GM13976 (cell line): Measurements from ENCODE around the gene ENTPD6.

ENCODE experiments used
- DNase-seq: peaks from one replicate; pipeline ENCODE4 v3.0.0; 2012; ENCODE audit warnings: low spot score
- in situ Hi-C: fragments of 300-500 bp; cut with MboI; formaldehyde crosslinking; loops from one replicate; pipeline ENCODE4 v1.12.0; 2022; ENCODE audit warnings: low sequenced_read_pairs, mixed read lengths, inconsistent platforms; ENCODE audit not compliant: unreplicated experiment
- TF ChIP-seq, protein P1 (sequence below): IDR thresholded peaks from 2 replicates; pipeline ENCODE4 v1.5.1; 2012; ENCODE audit warnings: borderline replicate concordance, mild to moderate bottlenecking; ENCODE audit not compliant: insufficient read depth; ENCODE audit errors: extremely low read depth, missing control alignments, control extremely low read depth

ENTPD6 gene

DNA sequence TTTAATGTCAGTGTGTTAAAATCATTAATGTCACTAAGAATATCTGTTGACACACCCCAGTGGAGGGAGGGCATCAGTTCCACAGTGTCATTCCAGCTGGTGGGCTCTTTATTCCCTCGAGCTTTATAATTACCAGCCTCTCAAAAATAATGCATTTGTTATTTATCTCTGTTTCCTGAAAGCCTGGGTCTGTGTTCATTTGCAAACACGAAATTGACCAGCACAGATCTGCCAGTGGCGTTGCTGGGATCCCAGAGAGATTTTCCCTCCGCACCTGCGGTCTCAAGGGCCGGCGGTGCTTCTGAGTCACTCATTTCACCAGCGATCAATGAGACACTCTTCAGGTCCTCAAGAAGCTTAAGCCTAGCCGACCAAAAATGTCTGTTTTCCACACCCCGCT, 46.7 kb downstream of the ENTPD6 start:
- DNase-seq, result no peak
- TF ChIP-seq, protein P1, sequence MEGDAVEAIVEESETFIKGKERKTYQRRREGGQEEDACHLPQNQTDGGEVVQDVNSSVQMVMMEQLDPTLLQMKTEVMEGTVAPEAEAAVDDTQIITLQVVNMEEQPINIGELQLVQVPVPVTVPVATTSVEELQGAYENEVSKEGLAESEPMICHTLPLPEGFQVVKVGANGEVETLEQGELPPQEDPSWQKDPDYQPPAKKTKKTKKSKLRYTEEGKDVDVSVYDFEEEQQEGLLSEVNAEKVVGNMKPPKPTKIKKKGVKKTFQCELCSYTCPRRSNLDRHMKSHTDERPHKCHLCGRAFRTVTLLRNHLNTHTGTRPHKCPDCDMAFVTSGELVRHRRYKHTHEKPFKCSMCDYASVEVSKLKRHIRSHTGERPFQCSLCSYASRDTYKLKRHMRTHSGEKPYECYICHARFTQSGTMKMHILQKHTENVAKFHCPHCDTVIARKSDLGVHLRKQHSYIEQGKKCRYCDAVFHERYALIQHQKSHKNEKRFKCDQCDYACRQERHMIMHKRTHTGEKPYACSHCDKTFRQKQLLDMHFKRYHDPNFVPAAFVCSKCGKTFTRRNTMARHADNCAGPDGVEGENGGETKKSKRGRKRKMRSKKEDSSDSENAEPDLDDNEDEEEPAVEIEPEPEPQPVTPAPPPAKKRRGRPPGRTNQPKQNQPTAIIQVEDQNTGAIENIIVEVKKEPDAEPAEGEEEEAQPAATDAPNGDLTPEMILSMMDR, result no peak
- in situ Hi-C loops, result no loop called here

DNA sequence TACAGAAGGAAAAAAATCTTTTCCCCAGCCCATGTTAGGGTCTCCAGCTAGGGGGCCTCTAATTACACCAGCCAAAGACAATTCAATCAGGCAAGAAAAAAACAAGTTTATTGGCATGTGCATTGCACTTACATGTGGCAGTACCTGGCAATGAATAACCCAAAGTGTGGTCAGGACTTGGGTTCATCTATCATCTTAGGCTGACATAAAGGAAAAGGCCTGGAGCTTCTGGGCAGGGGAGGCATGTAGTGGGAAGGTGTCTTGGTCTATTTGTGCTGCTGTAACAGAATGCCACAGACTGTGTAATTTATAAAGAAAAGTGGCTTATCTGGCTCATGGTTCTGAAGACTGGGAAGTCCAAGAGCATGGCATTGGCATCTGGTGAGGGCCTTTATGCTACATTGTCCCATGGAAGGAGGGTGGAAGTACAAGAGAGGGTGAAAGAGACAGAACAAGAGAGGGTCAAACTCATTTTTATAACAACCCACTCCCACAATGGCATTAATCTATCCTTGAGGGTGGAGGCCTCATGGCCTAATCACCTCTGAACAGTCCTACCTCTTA, 48.0 kb downstream of the ENTPD6 start:
- no peak for DNase-seq
- TF ChIP-seq, protein P1, result no peak
- in situ Hi-C loops, result no loop called here

DNA sequence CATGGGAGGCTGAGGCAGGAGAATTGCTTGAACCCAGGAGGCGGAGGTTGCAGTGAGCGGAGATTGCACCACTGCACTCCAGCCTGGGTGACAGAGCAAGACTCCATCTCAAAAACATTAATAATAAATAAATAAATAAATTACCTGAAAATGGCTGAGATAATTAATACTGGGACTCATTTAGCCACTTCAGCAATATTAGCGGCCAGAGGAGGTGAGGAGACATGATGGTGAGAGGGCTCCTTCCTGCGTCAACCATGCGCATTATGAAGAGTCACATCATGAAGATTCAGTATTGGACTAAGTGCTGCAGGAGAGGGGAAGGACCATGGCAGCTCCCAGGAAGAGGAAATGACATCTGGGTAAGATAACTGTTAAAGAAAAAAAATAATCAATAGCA, 49.5 kb downstream of the ENTPD6 start:
- in situ Hi-C loops, result no loop called here
- no peak for DNase-seq
- TF ChIP-seq, protein P1, result no peak

DNA sequence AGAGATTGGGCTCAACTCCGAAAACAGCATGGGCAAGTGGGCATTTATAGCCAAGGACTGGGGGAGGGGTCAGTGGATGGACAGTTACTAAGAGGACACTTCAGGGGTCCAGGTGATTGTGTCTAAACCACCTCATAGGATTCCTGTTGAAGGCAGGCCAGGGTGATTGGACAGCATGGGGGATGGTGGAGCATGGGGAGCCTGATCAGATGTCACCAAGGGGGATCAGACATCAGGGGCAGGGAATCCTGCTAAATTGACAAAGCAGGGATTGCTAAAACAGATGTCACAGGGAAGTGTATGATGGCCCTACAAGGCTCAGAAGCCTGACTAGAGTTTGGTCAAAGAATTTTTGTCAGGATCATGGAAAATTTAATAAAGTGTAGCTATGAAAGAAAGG, 49.9 kb downstream of the ENTPD6 start:
- TF ChIP-seq, protein P1, result no peak
- in situ Hi-C loops, result no loop called here
- no peak for DNase-seq

DNA sequence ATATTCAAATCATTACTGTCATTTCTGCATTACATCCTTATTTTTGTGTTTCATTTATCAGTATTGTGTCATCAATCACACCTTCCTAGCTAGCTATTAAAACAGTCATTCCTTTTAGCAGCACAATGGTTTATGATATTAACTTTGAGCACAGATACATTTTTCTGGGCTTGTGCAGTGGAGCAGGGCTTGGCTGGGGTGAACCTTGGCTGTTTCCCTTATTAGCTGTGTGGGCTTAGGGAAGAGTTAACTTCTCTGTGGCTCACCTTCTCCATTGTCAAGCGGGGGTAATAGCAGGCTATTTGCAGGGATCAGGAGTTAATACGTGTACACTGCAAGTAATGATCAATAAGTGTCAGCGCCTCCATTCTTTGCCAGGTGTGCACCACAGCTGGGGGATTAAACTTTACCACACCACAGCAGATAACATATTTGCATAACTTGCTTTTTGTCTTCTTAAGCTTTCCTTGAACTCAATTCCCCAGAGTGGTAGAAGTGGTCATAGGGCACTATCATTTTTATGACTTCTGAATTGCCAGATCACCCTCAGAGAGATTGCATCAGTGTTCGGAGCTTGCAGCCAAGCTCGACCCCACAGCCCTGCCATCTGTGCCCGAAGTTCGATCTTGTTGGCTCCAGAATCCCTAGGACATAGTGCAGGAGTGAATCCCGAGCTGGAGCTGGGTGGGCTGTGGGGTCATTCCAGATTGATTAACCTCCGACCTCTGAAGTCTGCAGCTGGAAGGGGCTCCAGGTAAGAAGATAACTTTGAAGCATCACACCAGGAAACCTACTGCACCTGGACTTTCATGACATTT, 50.9 kb downstream of the ENTPD6 start:
- DNase-seq, result no peak
- in situ Hi-C loops, result no loop called here
- TF ChIP-seq, protein P1, result no peak

DNA sequence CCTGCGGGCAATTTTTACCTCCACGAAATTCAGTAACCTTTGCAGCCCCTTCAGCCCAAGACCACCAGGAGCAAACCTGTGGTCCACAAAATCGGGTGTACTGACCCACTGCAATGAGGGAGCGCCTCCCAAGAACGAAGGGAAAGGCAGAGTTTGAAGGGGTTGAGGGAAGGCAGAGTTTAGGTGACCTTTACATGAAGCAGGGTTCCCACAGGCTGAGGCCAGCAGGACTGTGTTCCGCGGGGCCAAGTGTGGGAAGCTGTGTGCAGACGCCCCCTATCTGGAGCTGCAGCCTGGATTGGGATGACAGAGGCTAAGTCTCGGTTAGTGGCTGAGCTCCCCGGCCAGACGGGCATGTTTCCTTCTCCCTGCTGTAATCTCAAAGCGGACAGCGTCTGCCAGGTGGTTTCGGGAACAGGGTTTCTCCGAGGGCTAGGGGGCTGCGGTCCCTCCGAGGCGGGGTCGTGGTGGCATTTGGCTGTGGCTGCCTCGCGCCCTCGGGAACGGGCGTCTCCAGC, 51.5 kb downstream of the ENTPD6 start:
- no peak for DNase-seq
- in situ Hi-C loops, result no loop called here
- TF ChIP-seq, protein P1, result no peak
